Natural killer cell (primary cell): ENCODE results near the gene C2CD3. TPM values are rescaled to one million over a fixed set of nuclear protein-coding genes. Genes with fewer than 3 reads are reported as not detected.

Experiments used
- ATAC-seq, 3 donors: fragments of 150-1000 bp in 2 of 3; fragments of 200-7000 bp in 1 of 3; cut with Tn5 transposase; 1 replicate in 1 of 3; 2 replicates in 2 of 3; pipeline ENCODE4 v1.10.0; 2021; ENCODE audit warnings: mild to moderate bottlenecking in 2 of 3, moderate library complexity in 2 of 3
- DNase-seq, 2 donors: peaks; one replicate each; pipeline versions ENCODE4 v3.0.0 to v3.0.0-alpha.2; 2013 to 2021; ENCODE audit warnings: mixed read lengths in 1 of 2
- H3K27ac ChIP-seq: one replicate; pipeline ENCODE4 v1.5.1; 2013; ENCODE audit warnings: mild to moderate bottlenecking, low read length
- H3K27me3 ChIP-seq: one replicate; pipeline ENCODE4 v1.6.1; 2013; ENCODE audit warnings: low read length; ENCODE audit not compliant: control insufficient read depth, insufficient read depth
- H3K36me3 ChIP-seq: one replicate; pipeline ENCODE4 v1.6.1; 2013; ENCODE audit warnings: low read length; ENCODE audit not compliant: control insufficient read depth, insufficient read depth
- H3K4me1 ChIP-seq: one replicate; pipeline ENCODE4 v1.6.1; 2013; ENCODE audit warnings: low read length; ENCODE audit not compliant: control insufficient read depth, insufficient read depth
- H3K4me3 ChIP-seq: one replicate; pipeline ENCODE4 v1.5.1; 2013; ENCODE audit warnings: low read length
- H3K9me3 ChIP-seq: one replicate; pipeline ENCODE4 v1.6.1; 2013; ENCODE audit warnings: low read length; ENCODE audit not compliant: control insufficient read depth, insufficient read depth
- H3K27ac Mint-ChIP-seq, 2 donors: one replicate each; pipeline ENCODE4 v1.8.0; 2022; ENCODE audit warnings: mild to moderate bottlenecking in 2 of 2, mixed read lengths in 2 of 2, moderate library complexity in 1 of 2
- H3K27me3 Mint-ChIP-seq, 2 donors: one replicate each; pipeline ENCODE4 v1.8.0; 2022; ENCODE audit warnings: low read depth in 2 of 2, mixed read lengths in 2 of 2
- H3K36me3 Mint-ChIP-seq: one replicate; pipeline ENCODE4 v1.8.0; 2022; ENCODE audit warnings: mixed read lengths
- H3K4me1 Mint-ChIP-seq, 2 donors: one replicate each; pipeline ENCODE4 v1.8.0; 2022; ENCODE audit warnings: mixed read lengths in 2 of 2
- H3K4me3 Mint-ChIP-seq: one replicate; pipeline ENCODE4 v1.8.0; 2022; ENCODE audit warnings: mild to moderate bottlenecking, moderate library complexity, mixed read lengths
- H3K9me3 Mint-ChIP-seq, 2 donors: one replicate each; pipeline ENCODE4 v1.8.0; 2022; ENCODE audit warnings: mixed read lengths in 2 of 2
- CTCF ChIP-seq: fragments of 200-600 bp; IDR thresholded peaks from one replicate; pipeline ENCODE4 v1.8.0; 2022; ENCODE audit warnings: antibody characterized with exemption
- WGBS: methylation state at CpG from one replicate; pipeline ENCODE4 v1.1.7; 2013; ENCODE audit warnings: missing lambda C conversion rate; ENCODE audit not compliant: insufficient coverage; 5-methylcytosine and 5-hydroxymethylcytosine counted together
- intact Hi-C: fragments of 100-400 bp; cut with micrococcal nuclease; formaldehyde crosslinking; loops from one replicate; pipeline ENCODE4 v1.14.2; 2022
- total RNA-seq, 4 donors: library from RNA; stranded (reverse); fragments of 120-200 nt in 1 of 4; gene quantifications; one replicate each; pipeline versions ENCODE4 v1.2.3 to v1.2.4, GENCODE V29; 2013 to 2022

The C2CD3 gene
- total RNA-seq, 3 donors from 2014 or later (not counting 1 experiment from before 2014, with no cell fraction given), result 55.0 to 67.6 (median 58.1) TPM

GRCh38 chr11:74019104-74019738, 151.6 kb downstream of the C2CD3 start:
- Histone ChIP-seq H3K4me3 (no peak overlapping the region), H3K27me3 (no peaks in the 10 kb centered on the region), H3K4me1 (peaks cover 50% of the 10 kb centered on the region), H3K9me3 (no peaks in the 10 kb centered on the region), H3K36me3 (peaks cover 5% of the 10 kb centered on the region), H3K27ac (peak overlapping the region; percentile 15)
- 79% methylated on average over 3 of the region's 4 CpGs for WGBS
- TF ChIP-seq CTCF, result no peak
- Mint-ChIP-seq H3K27ac (no peak overlapping the region), H3K27me3 (no peaks in the 10 kb centered on the region), H3K36me3 (peaks cover 8% of the 10 kb centered on the region), H3K9me3 (no peaks in the 10 kb centered on the region), H3K4me3 (peak overlapping the region; percentile 38), H3K4me1 (peaks cover 19 to 20% of the 10 kb centered on the region in 2 donors)
- intact Hi-C loops, result no loop called here
- DNase-seq (no peak), ATAC-seq (peak in 1 of 3 donors; percentile 11)

GRCh38 chr11:74018331-74019005, 152.3 kb downstream of the C2CD3 start:
- Mint-ChIP-seq H3K27me3 (no peaks in the 10 kb centered on the region), H3K36me3 (peaks cover 3% of the 10 kb centered on the region), H3K9me3 (no peaks in the 10 kb centered on the region), H3K27ac (no peak overlapping the region), H3K4me1 (peaks cover 14 to 17% of the 10 kb centered on the region in 2 donors), H3K4me3 (no peak overlapping the region)
- WGBS, result 91% methylated on average over 9 of the region's 9 CpGs
- DNase-seq (no peak), ATAC-seq (no peak)
- H3K27me3 ChIP-seq, result no peaks in the 10 kb centered on the region
- H3K27ac ChIP-seq, result no peak overlapping the region
- intact Hi-C loops, result no loop called here
- H3K4me3 ChIP-seq, result no peak overlapping the region
- peaks cover 52% of the 10 kb centered on the region for H3K4me1 ChIP-seq
- no peaks in the 10 kb centered on the region for H3K9me3 ChIP-seq
- no peak for TF ChIP-seq CTCF
- H3K36me3 ChIP-seq, result peaks cover 5% of the 10 kb centered on the region

GRCh38 chr11:74017631-74018030, 153.2 kb downstream of the C2CD3 start:
- no peaks in the 10 kb centered on the region for H3K27me3 ChIP-seq
- Mint-ChIP-seq H3K9me3 (no peaks in the 10 kb centered on the region), H3K4me1 (peaks cover 14% of the 10 kb centered on the region in 2 donors), H3K27me3 (no peaks in the 10 kb centered on the region), H3K4me3 (no peak overlapping the region), H3K27ac (no peak overlapping the region), H3K36me3 (no peaks in the 10 kb centered on the region)
- WGBS, result 97% methylated on average over 3 of the region's 3 CpGs
- ATAC-seq (no peak), DNase-seq (no peak)
- H3K9me3 ChIP-seq, result no peaks in the 10 kb centered on the region
- no peak overlapping the region for H3K4me3 ChIP-seq
- H3K36me3 ChIP-seq, result peaks cover 5% of the 10 kb centered on the region
- no peak overlapping the region for H3K27ac ChIP-seq
- no peak for TF ChIP-seq CTCF
- intact Hi-C loops, result no loop called here
- peaks cover 54% of the 10 kb centered on the region for H3K4me1 ChIP-seq
